Gastrocnemius medialis (tissue), 4 donors: ENCODE measurements around the gene VSNL1.

Source experiments
- POLR2A ChIP-seq, 2 donors: fragments of 450-650 bp; IDR thresholded peaks; one replicate each; pipeline ENCODE4 v1.6.1; 2017; ENCODE audit warnings: antibody characterized with exemption in 2 of 2, mild to moderate bottlenecking in 2 of 2, moderate library complexity in 2 of 2
- TF ChIP-seq, protein P1 (sequence below), 5 experiments: fragments of 450-650 bp in 3 of 5; fragments of 200-600 bp in 2 of 5; sonication (generic) in 2 of 5; IDR thresholded peaks in 4 of 5; conservative IDR thresholded peaks in 1 of 5; 1 replicate in 4 of 5; 2 replicates in 1 of 5; pipeline ENCODE4 v1.5.1; 2016 to 2019; ENCODE audit warnings: antibody characterized with exemption in 5 of 5, mild to moderate bottlenecking in 3 of 5, moderate library complexity in 3 of 5

GRCh38 chr2:17580319-17580715 is 39.8 kb downstream of the VSNL1 start:
- TF ChIP-seq, protein P1, sequence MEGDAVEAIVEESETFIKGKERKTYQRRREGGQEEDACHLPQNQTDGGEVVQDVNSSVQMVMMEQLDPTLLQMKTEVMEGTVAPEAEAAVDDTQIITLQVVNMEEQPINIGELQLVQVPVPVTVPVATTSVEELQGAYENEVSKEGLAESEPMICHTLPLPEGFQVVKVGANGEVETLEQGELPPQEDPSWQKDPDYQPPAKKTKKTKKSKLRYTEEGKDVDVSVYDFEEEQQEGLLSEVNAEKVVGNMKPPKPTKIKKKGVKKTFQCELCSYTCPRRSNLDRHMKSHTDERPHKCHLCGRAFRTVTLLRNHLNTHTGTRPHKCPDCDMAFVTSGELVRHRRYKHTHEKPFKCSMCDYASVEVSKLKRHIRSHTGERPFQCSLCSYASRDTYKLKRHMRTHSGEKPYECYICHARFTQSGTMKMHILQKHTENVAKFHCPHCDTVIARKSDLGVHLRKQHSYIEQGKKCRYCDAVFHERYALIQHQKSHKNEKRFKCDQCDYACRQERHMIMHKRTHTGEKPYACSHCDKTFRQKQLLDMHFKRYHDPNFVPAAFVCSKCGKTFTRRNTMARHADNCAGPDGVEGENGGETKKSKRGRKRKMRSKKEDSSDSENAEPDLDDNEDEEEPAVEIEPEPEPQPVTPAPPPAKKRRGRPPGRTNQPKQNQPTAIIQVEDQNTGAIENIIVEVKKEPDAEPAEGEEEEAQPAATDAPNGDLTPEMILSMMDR (IDR thresholded peaks at IDR 0.05 in 4 of 5, conservative IDR thresholded peaks at IDR 0.05 in 1 of 5) = no peak
- TF ChIP-seq POLR2A (IDR thresholded peaks at IDR 0.05) = no peak
